HepG2 (cell line): Measurements from ENCODE around the gene PEX7. TPM values are rescaled to one million over a fixed set of nuclear protein-coding genes. Genes with fewer than 3 reads are reported as not detected.

Experiments used
- GMEB1 ChIP-seq: sonication (generic); formaldehyde crosslinking; IDR thresholded peaks from 2 replicates; pipeline ENCODE4 v1.5.1; 2020; ENCODE audit warnings: missing genetic modification reagents, mild to moderate bottlenecking, borderline replicate concordance
- NFAT5 ChIP-seq: sonication (generic); formaldehyde crosslinking; IDR thresholded peaks from 2 replicates; pipeline ENCODE4 v1.4.0; 2020; ENCODE audit warnings: missing genetic modification reagents
- ZNF10 ChIP-seq: sonication (generic); formaldehyde crosslinking; IDR thresholded peaks from 2 replicates; pipeline ENCODE4 v1.4.0; 2020; ENCODE audit warnings: mild to moderate bottlenecking, low read depth, missing genetic modification reagents, borderline replicate concordance
- ZNF670 ChIP-seq: sonication (generic); formaldehyde crosslinking; IDR thresholded peaks from 2 replicates; pipeline ENCODE4 v1.8.0; 2022; ENCODE audit warnings: mild to moderate bottlenecking, missing genetic modification reagents, borderline replicate concordance
- ZNF761 ChIP-seq: sonication (generic); formaldehyde crosslinking; conservative IDR thresholded peaks from 2 replicates; pipeline ENCODE4 v1.4.0; 2020; ENCODE audit warnings: mild to moderate bottlenecking, missing genetic modification reagents
- polyA plus RNA-seq, 8 experiments: library from polyadenylated mRNA; depleted of rRNA in 3 of 8; stranded (reverse) in 7 of 8; unstranded in 1 of 8; fragments of >200 nt; fragmentation: Illumina TruSeq in 4 of 8; extraction: Trizol in 4 of 8; gene quantifications; 2 replicates each; pipeline versions ENCODE4 v1.2.1 to v1.2.3, GENCODE V29; 2011 to 2016; ENCODE audit warnings: low read depth in 4 of 8, missing spikeins in 1 of 8, mixed read lengths in 1 of 8; ENCODE audit not compliant: insufficient read depth in 1 of 8
- total RNA-seq, 5 experiments: library from RNA; depleted of rRNA; stranded (reverse); fragments of >200 nt; fragmentation: Illumina TruSeq; extraction: Trizol; gene quantifications; 2 replicates each; pipeline ENCODE4 v1.2.3, GENCODE V29; 2016; ENCODE audit warnings: low read depth in 1 of 5

PEX7 gene
- total and polyA plus RNA-seq, 2 of the 13 experiments (the other 11 are each of a cell fraction or from before 2014, with no cell fraction given): 0.04 to 0.53 TPM

GRCh38 chr6:136922685-136923006 is 100.3 kb downstream of the PEX7 start (continued):
- TF ChIP-seq GMEB1 (no peak), ZNF670 (no peak), NFAT5 (CRISPR knock-in tag) (no peak), ZNF761 (CRISPR knock-in tag) (no peak), ZNF10 (no peak)
